Renal cortical epithelial cell (primary cell): Measurements from ENCODE around the gene ZSCAN1. TPM values are rescaled to one million over a fixed set of nuclear protein-coding genes. Genes with fewer than 3 reads are reported as not detected.

Experiments
- DNase-seq: peaks from one replicate; pipeline ENCODE4 v3.0.0-alpha.2; 2011; ENCODE audit warnings: low read depth
- total RNA-seq: library from RNA; depleted of rRNA; stranded (reverse); fragments of >200 nt; gene quantifications from 2 replicates; pipeline ENCODE4 v1.2.3, GENCODE V29; 2014

The ZSCAN1 gene
- total RNA-seq, 1 donor from 2014 or later, result not detected

GRCh38 chr19:58040751-58041525 lies 7.1 kb downstream of the ZSCAN1 start:
- no peak for DNase-seq

- no peak for DNase-seq
Measured at GRCh38 chr19:58042495-58043340, 8.9 kb downstream of the ZSCAN1 start.

GRCh38 chr19:58044391-58044790 lies 10.6 kb downstream of the ZSCAN1 start:
- DNase-seq, result no peak

- no peak for DNase-seq
Measured at GRCh38 chr19:58044886-58045285, 11.1 kb downstream of the ZSCAN1 start.

GRCh38 chr19:58045411-58046050 lies 11.7 kb downstream of the ZSCAN1 start:
- no peak for DNase-seq

GRCh38 chr19:58046856-58047255 lies 13.0 kb downstream of the ZSCAN1 start:
- no peak for DNase-seq

GRCh38 chr19:58047672-58048071 lies 13.8 kb downstream of the ZSCAN1 start:
- no peak for DNase-seq

- DNase-seq, result no peak
Measured at GRCh38 chr19:58052256-58052655, 18.4 kb downstream of the ZSCAN1 start.

GRCh38 chr19:58053480-58054156 lies 19.8 kb downstream of the ZSCAN1 start:
- no peak for DNase-seq

- DNase-seq, result no peak
Measured at GRCh38 chr19:58054901-58055874, 21.4 kb downstream of the ZSCAN1 start.

GRCh38 chr19:58056261-58056660 lies 22.4 kb downstream of the ZSCAN1 start:
- DNase-seq, result no peak

- no peak for DNase-seq
Measured at GRCh38 chr19:58056861-58057260, 23.0 kb downstream of the ZSCAN1 start.

- DNase-seq, result no peak
Measured at GRCh38 chr19:58058467-58058866, 24.6 kb downstream of the ZSCAN1 start.

- DNase-seq, result peak; percentile 36
Measured at GRCh38 chr19:58059003-58059670, 25.3 kb downstream of the ZSCAN1 start, which contains the start of gene ZNF135. Gene ZNF135 (plus strand): TSS chr19:58059282. CDS start chr19:58060003, 721 bp downstream.

- DNase-seq, result no peak
Measured at GRCh38 chr19:58059671-58060078, 25.9 kb downstream of the ZSCAN1 start.

- DNase-seq, result no peak
Measured at GRCh38 chr19:58060231-58060630, 26.4 kb downstream of the ZSCAN1 start.

GRCh38 chr19:58063712-58064111 lies 29.9 kb downstream of the ZSCAN1 start:
- DNase-seq, result no peak

GRCh38 chr19:58067240-58067912 lies 33.6 kb downstream of the ZSCAN1 start:
- no peak for DNase-seq

- DNase-seq, result no peak
Measured at GRCh38 chr19:58079792-58080191, 46.0 kb downstream of the ZSCAN1 start.
